Posterior vena cava (tissue), 2 donors: ENCODE data around the gene ACTR6. TPM values are rescaled to one million over a fixed set of nuclear protein-coding genes. Genes with fewer than 3 reads are reported as not detected.
A peak's percentile ranks its signal among the peaks of the same experiment; 100 is the strongest.

Experiments used
- DNase-seq: peaks from one replicate; pipeline ENCODE4 v3.0.0-alpha.2; 2020; ENCODE audit warnings: low spot score
- intact Hi-C, 2 donors: fragments of 100-400 bp; cut with DNase I; formaldehyde crosslinking; loops; one replicate each; pipeline versions ENCODE4 v1.14.1 to v1.14.2; 2022 to 2023
- long read RNA-seq, 2 donors: library from polyadenylated mRNA; unstranded; transcript quantifications; one replicate each; pipeline ENCODE4 v2.0.0, GENCODE V29; 2020 to 2021
- total RNA-seq, 2 donors: library from RNA; stranded (reverse); fragmentation: NEBNext Ultra II Directional; extraction: Animal tissue kit (Norgen Biotek cat#: 25700); gene quantifications; one replicate each; pipeline ENCODE4 v1.2.1, GENCODE V29; 2021
- donor health status: DM: yes; HTN: yes; CAD: no.
- donor health status: DM: yes; HTN: yes; CAD: no.

ACTR6 gene
- total RNA-seq, result 10 to 100 TPM; 26.5 to 32.8 TPM
- long read RNA-seq, donor 1, partial matches to known transcripts, result 0 of 7 reads
- long read RNA-seq, donor 1, other reads (novel, unspliced or antisense), result 2 of 7 reads
- long read RNA-seq, donor 2, transcript ACTR6-201 (11 exons, 2,464 nt), result major isoform, 27 of 38 reads
- long read RNA-seq, donor 2, partial matches to known transcripts, result 1 of 38 reads
- long read RNA-seq, donor 2, other reads (novel, unspliced or antisense), result 5 of 38 reads

DNA sequence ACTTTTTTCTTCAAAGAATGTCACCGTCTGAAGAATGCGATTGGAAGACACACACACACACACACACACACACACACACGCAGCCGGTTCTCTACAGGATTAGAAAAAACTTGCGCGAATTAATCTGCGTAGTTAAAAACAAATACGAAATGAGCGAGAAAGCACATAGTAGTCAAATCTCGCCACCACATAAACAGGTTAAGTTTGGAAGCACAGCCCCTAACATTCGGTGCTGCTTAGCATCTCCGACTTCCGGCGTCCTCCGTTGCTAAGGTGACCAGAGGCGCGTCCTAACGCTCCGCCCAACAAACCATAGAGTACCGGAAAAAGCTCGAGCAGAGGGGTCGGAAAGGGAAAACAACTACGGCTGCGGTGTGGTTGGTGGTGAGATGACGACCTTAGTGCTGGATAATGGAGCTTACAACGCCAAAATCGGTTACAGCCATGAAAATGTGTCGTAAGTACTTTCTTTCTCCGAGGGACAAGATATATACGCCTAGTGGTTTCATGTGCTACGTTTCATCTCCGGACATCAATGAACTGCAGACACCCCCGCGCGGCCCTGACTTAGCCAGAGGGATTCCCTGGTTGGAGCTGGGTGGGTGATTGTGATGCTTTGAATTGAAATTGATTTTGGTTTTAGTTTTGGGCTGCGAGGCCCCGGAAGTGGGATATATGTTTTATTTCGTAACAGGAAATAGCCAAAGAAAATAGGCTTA is at the start of gene ACTR6:
TSS of gene ACTR6 (plus strand) at position 353 of the 719 bp plus-strand sequence. CDS start at position 390, 37 bp downstream.
- intact Hi-C loops, result no loop called here
- peak; percentile 99 for DNase-seq

DNA sequence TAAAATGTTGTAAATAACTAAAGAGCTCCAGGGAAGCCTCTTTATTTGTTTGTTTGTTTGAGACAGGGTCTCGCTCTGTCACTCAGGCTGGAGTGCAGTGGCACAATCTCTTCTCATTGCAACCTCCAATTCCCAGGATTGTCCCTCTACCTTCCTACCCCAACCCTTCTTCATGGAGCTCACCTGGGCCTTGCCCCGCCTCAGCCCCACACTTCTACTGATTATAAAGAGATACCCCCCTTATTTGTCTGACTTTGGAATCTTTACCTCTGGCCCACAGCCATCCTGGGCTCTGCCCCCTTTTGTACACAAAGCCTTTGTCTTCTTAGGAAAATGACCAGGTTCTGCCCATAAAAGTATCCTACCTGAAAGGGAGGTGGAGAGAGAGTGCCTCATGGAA is 48.8 kb upstream of the ACTR6 start:
- intact Hi-C loops, result no loop called here
- no peak for DNase-seq

DNA sequence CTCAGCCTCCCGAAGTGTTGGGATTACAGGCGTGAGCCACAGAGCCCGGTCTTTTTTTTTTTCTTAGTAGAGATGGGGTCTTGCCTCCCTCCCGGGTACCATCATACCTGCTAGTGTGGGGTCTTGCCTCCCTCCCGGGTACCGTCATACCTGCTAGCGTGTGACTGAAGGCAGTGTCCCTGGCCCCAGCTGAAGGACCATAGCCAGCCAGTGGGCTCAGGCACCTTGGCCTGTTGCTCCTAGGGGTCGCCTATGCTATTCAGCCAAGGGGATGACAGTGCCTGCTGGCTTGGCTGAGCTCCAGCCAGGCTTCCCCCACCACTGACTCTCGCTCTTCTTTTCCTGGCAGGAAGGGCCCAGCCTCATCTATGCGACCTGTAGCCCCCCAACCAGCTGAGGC is 47.5 kb upstream of the ACTR6 start:
- intact Hi-C loops, result no loop called here
- DNase-seq, result no peak

DNA sequence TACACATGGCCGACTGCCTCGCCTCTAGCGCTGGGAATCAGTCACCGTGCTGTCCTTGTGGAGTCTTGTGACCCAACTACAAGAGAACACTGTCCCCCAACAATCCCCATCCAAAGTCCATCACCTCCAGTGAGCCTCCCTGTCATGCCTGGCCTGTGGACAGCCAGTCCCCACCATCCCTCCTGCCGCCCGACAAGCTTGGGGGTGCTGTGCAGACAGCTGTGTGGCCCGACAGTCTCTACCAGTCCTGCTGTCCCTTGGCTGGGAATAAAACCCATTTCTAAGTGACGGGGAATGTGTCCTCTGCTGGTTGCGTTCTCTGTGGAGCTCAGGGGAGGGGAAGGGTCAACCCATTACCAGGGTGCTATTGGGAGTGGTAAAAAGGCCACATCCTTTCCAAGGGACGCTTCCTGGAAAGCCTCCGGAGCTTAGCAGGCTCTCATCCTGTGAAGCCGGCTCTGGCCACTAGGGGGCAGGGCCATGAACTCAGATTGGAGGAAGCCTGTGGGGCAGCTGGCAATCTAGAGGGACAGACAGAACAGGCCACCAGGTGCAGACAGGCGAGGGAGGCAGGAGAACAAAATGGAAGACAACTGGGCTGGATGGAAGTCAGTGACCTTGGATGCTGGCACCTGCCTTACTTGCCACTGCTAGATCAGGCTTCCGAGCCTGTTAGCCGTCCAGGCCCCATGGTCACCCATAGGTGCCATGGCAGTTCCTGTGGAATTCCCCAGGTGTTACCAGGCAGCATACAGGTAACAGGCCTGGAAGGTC is 46.0 kb upstream of the ACTR6 start:
- intact Hi-C loops, result no loop called here
- peak; percentile 91 for DNase-seq

DNA sequence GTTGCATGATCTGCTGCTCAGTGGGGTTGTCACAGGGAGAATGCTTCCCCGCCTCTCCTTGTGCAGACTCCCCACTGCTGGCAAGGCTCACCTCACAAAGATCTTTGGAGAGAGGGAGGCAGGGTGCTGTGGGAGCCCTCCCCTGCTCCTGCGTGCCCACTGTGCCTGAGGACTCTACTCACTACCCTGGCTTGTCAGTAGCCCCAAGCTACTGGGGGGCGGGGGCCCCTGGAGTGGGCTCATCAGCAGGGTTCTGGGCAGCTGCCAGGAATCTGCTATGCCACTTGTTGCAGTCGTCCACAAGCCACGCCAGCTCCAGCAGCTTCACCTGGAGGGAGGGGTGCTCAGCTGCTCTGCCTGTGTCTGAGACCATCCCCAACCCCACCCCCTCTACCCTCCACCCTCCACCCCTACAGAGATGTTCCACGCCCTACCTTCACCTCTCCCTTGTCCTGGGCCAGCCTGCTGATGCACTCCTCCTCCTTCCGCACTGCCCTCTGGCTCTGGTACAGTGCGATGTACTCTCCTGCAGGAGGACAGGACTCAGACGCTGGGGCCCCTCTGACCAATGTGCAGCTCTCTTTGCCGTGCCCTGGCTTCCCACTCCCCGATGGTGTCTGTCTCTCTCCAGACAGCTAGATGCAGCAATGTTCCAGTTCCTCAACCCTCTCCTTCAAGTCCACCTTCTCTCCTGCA is 43.7 kb upstream of the ACTR6 start:
- no peak for DNase-seq
- intact Hi-C loops, result no loop called here

DNA sequence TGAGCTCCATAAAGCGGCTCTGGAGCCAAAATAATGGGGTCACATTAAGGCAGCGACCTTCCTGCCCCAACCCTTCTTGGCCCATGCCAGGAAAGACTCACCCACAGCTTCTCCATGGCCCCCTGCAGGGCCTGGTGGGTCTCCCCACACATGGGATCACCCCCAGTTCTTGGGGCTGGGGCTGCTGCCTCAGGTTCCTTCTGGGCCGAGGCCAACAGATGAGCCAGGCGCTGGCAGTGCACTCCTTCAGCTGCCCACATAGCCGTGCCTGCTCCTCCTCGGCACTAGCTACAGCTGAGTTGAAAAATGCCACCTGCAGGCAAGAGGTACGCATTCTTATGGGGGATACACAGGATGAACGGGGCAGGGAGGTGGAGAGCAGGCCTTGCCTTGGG is 43.2 kb upstream of the ACTR6 start:
- intact Hi-C loops, result no loop called here
- no peak for DNase-seq

DNA sequence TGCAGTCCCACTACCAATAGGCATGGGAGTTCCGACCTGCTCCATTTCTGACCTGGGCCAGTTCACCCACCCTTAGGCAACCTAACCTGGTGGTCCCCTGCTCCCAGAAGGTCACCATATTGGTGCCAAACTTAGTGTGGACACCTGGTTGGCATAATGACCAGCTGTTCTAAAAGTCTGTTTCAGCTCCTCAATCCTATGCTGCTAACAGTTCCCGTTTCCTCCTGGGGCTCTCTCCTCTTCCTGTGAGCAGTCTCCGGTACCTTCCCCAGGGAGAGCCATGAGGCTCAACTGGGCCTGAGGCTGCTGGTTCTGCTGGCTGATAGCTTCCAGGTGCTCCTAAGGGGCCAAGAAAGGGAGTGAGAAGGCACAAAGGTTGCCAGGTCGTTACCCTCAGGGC is 42.1 kb upstream of the ACTR6 start:
- DNase-seq, result no peak
- intact Hi-C loops, result no loop called here

DNA sequence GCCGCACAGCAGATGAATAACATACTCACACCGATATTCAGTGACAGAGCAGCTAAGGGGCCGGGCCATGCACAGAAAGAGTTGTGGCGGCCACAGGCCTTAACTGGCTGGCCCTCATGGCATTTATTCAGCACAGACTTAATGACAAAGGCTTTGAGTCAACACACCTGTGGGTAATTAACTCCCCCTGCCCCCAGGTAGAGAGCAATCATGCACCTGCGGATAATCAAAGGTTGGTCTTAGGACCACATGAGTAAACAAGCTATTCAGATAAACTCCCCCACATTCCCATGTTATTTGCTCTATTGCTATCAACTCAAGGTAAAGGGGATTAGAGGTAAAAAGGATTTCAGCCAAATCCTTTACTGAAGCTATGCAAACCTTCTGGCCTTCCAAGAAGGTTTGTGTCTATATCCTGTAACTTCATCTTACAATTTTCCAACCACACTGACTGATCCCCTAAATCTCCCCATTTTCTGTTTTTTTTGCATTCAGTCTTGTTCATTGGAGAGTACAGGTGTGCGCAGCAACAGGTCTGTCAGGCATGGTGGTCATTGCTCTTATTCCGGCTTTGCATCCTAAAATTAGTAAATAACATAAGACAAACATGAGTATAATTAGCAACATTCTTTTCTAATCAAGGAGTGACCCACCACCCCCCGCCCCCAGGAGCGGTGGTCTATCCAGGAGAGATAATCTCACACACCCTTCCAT is 41.1 kb upstream of the ACTR6 start:
- no peak for DNase-seq
- intact Hi-C loops, result no loop called here

DNA sequence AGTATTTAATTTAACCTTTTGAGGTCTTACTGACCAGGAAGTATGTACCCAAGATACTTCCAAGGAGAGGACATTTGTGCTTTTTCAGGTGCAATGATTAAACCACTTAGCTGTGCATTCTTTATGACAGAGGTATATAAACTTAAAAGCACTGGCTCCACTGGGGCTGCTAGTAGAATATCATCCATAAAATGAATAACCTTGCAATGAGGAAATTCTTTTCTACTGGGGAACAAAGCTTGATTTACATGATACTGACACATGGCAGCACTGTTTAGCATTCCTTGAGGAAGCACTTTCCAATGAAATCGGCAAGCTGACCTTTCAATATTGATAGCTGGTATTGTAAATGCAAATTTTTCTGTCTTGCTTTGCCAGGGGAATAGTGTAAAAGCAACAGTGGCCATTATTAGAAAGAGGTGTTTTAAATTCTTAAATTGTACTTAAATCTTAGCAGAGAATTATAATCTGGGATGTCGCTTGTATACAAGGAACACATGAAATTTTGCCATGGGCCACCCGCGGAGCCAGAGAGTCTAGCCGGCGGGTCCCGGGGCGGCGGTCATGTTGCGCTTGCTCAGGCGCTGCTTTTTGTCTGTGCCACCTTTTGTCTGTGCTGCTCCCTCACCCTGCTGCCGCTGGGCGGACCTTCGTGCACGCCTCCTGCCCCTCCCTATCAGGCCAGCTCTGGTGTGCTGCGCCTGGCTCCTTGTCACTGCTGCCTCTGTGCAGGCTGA is 37.0 kb upstream of the ACTR6 start:
- intact Hi-C loops, result no loop called here

DNA sequence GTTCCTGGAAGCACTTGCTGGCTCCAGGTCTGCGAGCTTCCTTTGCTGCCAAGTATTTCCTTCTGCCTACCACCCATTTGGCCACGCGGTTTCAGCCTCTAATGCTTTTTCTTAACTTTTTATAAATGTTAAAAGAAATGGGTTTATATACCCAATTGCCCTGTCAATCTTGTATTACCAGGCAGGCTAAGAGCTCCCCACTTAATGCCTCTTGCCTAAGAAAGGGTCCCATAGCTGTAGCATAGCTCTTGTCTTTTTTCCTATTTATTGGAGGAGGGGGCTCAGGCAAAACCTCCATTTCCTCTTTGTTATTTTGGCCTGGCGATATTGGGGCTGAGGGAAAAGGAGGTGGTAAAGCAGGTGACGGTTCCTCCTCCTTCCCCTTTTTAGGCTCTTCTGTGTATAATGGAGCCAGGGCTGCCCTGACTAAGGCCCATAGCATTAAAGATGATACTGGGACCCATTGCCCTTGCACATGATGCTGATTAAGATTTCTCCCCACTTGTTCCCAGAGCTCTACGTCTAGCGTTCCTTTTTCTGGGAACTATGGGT is 36.4 kb upstream of the ACTR6 start:
- no peak for DNase-seq
- intact Hi-C loops, result no loop called here

More for the DNA sequence above, 37.0 kb upstream of the ACTR6 start:
- DNase-seq, result peak; percentile 91

DNA sequence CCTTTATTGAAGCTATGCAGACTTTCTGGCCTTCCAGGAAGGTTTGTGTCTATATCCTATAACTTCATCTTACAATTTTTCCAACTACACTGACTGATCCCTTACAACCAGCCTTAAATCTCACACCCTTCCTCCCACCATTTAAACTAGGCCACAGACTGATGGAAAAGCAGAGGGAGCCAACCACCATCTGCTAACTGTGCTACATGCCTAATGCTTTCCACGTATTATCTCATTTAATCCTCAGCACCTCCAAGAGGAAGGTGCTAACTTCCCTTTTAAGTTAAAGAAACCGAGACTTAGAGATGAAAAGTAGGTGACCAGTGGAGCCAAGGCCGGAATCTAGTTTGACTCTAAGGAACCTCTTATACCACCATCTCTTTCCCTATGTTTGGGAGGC is 35.3 kb upstream of the ACTR6 start:
- intact Hi-C loops, result no loop called here
- no peak for DNase-seq

DNA sequence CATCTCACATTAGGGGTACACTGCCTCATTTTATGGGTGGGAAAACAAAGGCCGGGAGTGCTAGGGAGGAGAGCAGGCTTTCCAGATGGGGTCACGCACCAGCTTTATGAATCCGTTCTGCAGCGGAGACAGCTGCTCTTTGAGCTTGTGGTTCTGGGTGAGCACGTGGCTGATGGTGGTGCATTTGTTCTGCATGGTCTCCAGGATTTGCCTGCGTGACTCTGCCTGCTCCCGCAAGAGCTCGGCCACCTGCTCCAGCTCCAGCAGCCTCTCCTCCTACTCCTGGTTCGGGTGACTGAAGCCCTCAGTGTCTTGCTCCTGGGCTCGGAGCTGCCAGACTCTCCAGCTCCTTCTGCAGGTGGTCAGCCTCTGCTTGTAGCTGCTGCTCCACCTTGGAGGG is 34.4 kb upstream of the ACTR6 start:
- intact Hi-C loops, result no loop called here
- no peak for DNase-seq

DNA sequence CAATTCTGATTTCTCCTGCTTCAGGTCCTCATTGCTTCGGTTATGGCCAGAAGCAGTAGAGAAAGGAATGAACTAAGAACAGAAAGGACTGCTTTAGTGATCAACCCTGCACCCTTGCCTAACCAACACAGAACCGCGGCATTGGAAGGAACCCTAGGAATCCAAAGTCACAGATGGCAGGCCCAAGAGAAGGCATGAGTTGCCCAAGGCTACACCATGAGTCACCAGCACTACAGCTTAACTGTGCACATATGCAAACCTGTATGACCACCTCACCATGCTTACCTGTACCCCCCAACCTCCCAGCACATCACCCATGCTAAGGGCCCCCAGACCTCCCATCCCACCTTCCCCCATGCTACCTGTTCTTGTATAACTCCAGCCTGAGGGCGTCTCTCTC is 32.1 kb upstream of the ACTR6 start:
- DNase-seq, result no peak
- intact Hi-C loops, result no loop called here

DNA sequence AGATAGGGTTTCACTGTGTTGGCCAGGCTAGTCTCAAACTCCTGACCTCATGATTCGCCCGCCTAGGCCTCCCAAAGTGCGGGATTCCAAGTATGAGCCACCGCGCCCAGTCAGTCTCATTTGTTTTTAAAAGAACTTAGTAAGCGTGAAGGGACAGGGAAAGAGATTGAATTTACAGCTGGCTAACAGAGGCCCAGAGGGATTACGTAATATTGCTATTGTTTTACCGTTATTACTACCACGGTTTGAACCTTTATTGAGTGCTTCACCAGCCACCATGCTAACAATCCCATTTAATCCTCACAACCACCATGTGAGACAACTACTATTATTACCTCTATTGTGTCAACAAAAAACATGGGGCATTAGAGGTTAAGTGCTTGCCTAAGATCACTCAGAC is 31.3 kb upstream of the ACTR6 start:
- DNase-seq, result no peak

DNA sequence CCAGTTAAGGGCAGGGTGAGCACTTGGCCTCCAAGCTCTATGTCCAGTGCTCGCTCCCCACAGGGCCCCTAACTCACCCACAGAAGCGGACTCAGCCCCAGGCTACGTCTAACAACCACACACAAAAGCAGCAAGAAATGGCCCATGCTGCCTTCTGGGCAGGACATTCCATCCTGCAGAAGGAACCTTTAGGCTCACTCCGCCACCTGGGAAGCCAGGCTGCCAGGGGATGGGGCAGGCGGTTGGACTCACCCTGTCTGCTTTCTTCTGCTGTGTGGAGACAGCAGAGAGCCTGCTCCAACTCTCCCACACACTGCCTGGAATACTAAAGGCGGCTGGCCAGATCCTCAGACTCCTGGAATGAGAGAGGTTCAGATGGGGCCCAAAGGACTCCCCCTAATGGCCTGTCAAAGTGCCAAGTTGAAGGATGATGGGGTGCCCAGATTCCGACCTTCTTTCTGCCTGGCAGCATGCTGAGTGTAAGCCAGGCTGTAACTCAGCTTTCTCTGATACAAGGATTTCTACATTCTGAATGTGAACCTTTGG is 30.2 kb upstream of the ACTR6 start:
- intact Hi-C loops, result no loop called here
- no peak for DNase-seq

More for the DNA sequence above, 31.3 kb upstream of the ACTR6 start:
- intact Hi-C loops, result no loop called here

DNA sequence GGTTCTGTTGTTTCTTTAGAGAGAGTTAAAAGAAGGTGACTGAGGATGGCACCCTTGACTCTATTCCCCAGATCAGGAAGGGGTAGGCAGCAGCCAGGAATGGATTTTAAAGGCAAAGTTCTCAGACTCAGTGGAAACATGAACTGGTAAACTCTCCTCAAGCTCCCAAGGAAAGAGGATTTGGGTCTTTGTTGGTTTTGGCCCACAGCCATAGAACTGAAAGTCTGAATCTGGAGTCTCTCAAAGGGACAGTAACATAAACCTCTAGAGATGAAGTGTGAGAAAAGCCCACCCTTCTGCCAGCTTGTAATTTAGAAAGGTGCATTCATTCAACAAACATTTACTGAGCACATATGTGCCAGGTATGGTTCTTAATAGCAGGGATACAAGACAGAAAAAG is 29.4 kb upstream of the ACTR6 start:
- intact Hi-C loops, result no loop called here
- DNase-seq, result no peak

DNA sequence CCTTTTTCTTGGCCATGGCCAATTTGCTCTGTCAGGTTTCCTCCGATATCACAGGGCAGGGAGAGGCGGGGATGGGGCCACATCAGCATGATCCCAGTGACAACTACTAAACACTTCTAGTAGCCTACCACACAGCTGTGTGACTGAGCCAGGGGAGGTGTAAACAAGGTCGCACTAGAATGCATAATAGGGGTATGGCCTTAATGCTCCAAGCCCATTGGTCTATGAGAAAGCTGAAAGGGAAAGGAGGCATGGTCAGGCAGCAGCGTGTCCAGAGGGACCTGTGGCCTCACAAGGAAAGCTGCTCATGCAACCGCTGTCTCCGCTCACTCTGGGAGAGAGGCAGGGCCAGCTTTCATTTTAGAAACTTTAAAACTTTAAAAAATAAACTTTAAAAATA is 27.5 kb upstream of the ACTR6 start:
- DNase-seq, result no peak
- intact Hi-C loops, result no loop called here

DNA sequence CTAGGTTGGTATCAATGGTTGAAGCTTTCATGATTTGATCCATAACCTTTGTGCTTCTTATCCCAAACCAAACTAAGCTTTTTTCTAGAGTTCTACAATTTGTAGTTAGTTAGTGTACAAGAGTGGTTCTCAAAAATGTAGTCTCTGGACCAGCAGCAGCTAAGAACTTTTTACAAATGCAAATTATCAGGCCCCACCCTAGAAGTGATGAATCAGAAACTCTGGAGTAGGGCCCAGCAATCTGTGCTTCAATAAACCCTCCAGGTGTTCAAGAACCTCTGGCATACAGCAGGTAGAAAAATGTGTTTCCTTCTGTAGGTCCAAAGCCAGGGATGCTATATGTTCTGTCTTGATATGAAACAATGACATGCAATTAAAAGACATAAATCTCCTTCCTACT is 26.1 kb upstream of the ACTR6 start:
- DNase-seq, result no peak
- intact Hi-C loops, result no loop called here
